Thymus (tissue), 11 donors: Measurements from ENCODE around the gene NHP2. TPM values are rescaled to one million over a fixed set of nuclear protein-coding genes. Genes with fewer than 3 reads are reported as not detected.
"Not testable (repeated sequence)": the region's sequence is repeated elsewhere in the genome, so short reads cannot be mapped to it uniquely, and the experiment has no call there.

Experiments used
- DNase-seq, 9 donors: peaks; one replicate each; pipeline ENCODE4 v3.0.0-alpha.2; 2013; ENCODE audit warnings: low spot score in 9 of 9, low read depth in 6 of 9, missing footprints in 1 of 9
- H3K27ac ChIP-seq, 2 donors: one replicate each; pipeline ENCODE4 v1.5.1; 2013; ENCODE audit warnings: control low read depth in 1 of 2, low read depth in 1 of 2, low read length in 1 of 2, mild to moderate bottlenecking in 1 of 2, moderate library complexity in 1 of 2
- H3K27me3 ChIP-seq, 2 donors: one replicate each; pipeline ENCODE4 v1.5.1; 2013; ENCODE audit warnings: low read length in 1 of 2; ENCODE audit not compliant: control insufficient read depth in 2 of 2, insufficient read depth in 1 of 2
- H3K36me3 ChIP-seq, 2 donors: one replicate each; pipeline ENCODE4 v1.5.1; 2013; ENCODE audit warnings: low read length in 1 of 2, mild to moderate bottlenecking in 1 of 2, moderate library complexity in 1 of 2; ENCODE audit not compliant: control insufficient read depth in 2 of 2, insufficient read depth in 2 of 2
- H3K4me1 ChIP-seq, 2 donors: one replicate each; pipeline ENCODE4 v1.5.1; 2013; ENCODE audit warnings: low read length in 2 of 2; ENCODE audit not compliant: control insufficient read depth in 2 of 2, insufficient read depth in 2 of 2
- H3K4me3 ChIP-seq, 2 donors: one replicate each; pipeline ENCODE4 v1.5.1; 2013; ENCODE audit warnings: low read length in 2 of 2, control low read depth in 1 of 2, mild to moderate bottlenecking in 1 of 2
- H3K9me3 ChIP-seq, 2 donors: one replicate each; pipeline ENCODE4 v1.5.1; 2013; ENCODE audit warnings: low read length in 1 of 2, mild to moderate bottlenecking in 1 of 2; ENCODE audit not compliant: control insufficient read depth in 2 of 2, insufficient read depth in 1 of 2
- WGBS: extraction: QIAGEN DNeasy Blood & Tissue Kit; methylation state at CpG from one replicate; pipeline ENCODE4 v1.1.7; 2013; 5-methylcytosine and 5-hydroxymethylcytosine counted together
- polyA plus RNA-seq: library from polyadenylated mRNA; stranded (reverse); fragments of 200-250 nt; gene quantifications from one replicate; pipeline ENCODE4 v1.2.3, GENCODE V29; 2013
- total RNA-seq: library from RNA; stranded (reverse); fragments of 120-200 nt; gene quantifications from one replicate; pipeline ENCODE4 v1.2.4, GENCODE V29; 2013
- donor health status: healthy.

Gene NHP2
- total and polyA plus RNA-seq, 2 donors: 107 to 131 TPM

DNA sequence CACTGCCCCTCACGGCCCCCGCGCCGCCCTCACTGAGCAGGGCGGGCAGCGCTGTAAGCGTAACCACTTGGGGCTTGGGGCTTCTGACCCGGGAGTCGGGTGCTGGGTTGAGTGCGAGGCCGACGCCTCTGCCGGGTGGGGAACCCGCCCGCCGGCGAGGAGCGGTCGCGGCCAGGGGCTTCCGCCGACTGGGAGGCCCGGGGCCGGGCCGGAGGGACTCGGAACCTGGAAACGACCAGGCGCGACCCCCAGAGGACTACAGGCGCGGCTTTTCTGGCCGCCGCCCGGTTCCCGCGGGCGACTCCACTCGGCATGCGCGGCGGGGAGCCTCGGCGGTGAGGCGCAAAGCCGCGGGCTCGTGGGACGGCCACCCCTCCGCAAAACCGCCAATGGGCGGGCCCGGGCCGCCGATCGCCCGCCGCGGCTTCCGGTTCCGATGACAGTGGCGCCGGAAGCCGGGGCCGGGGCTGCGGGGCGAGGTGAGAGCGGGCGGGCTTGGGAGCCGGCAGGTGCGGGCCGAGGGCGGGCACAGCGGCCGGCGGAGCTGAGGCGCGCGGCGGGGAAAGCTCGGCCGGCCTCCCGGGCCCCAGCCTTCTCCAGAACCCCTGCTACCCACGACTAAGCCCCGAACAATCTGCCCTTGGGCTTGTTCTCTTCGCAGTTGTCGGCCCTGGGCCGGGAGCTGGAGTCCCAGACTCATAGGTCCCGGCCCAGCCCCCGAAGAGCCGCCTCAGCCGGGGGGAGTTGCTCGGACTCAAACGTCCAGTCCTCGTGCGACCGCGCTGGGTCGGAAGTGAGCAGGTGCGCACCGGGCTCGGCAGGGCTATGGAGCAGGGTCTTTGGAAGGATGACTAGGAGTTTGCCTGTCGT is 22.9 kb downstream of the NHP2 start, which contains the start of gene RMND5B:
TSS of gene RMND5B (plus strand) at position 439 of the 870 bp plus-strand sequence. CDS start 7,106 bp downstream, outside the sequence.
- WGBS: under 1% methylated on average over 102 of the region's 102 CpGs
- H3K27ac ChIP-seq: peak within 1 kb of the TSS; percentile 78 to 91
- peaks cover 11 to 16% of the 10 kb centered on the region in 2 donors for H3K36me3 ChIP-seq
- H3K4me1 ChIP-seq: peaks cover 4 to 12% of the 10 kb centered on the region in 2 donors
- peak in 6 of 9 donors; percentile 64 to 87 (median 72) for DNase-seq
- H3K27me3 ChIP-seq: no peaks in the 10 kb centered on the region
- peak within 1 kb of the TSS; percentile 57 to 63 for H3K4me3 ChIP-seq
- H3K9me3 ChIP-seq: no peaks in the 10 kb centered on the region

DNA sequence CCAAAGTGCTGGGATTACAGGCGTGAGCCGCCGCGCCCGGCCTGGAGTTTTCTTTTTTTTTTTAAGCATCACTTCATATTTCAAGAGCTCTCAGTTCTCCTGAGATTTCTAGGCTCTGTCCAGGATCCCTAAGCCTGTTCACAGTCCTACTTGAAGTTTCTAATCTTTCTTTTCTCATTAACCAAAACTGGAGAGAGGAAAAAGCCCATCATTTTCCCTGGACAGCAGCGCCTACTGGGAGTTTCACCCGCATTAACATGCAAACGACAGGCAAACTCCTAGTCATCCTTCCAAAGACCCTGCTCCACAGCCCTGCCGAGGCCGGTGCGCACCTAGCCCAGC is 23.5 kb downstream of the NHP2 start:
- H3K27ac ChIP-seq: peak overlapping the region; percentile 72 to 91
- DNase-seq: peak in 1 of 9 donors; percentile 22

DNA sequence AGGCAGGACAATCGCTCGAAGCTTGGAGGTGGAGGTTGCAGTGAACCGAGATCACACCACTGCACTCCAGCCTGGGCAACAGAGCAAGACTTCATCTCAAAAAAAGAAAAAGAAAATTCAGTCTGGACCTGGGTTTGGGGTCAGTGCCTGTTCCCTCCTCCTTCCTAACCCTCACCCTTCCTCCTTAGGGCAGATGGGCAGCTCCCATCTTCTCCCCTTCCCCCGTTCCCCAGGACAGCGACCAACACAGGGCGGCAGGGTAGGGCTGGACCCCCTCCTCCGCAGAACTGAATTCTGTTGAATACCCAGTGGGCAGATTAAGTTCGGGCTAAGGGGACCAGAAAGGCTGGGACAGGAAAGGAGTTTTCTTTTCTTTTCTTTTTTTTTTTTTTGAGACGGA is 24.4 kb downstream of the NHP2 start:
- Histone ChIP-seq H3K9me3 (no peaks in the 10 kb centered on the region), H3K4me1 (peaks cover 4 to 16% of the 10 kb centered on the region in 2 donors), H3K36me3 (peaks cover 5 to 6% of the 10 kb centered on the region in 2 donors), H3K27ac (no peak overlapping the region), H3K27me3 (no peaks in the 10 kb centered on the region), H3K4me3 (no peak overlapping the region)
- 96% methylated on average over 9 of the region's 9 CpGs for WGBS
- no peak for DNase-seq

More for the DNA sequence above, 23.5 kb downstream of the NHP2 start:
- WGBS: 27% methylated on average over 11 of the region's 11 CpGs
- Histone ChIP-seq H3K36me3 (peaks cover 5 to 13% of the 10 kb centered on the region in 2 donors), H3K4me3 (peak overlapping the region; percentile 55 to 57), H3K4me1 (peaks cover 4 to 12% of the 10 kb centered on the region in 2 donors)
- not testable (repeated sequence) for H3K27me3 ChIP-seq, H3K9me3 ChIP-seq

DNA sequence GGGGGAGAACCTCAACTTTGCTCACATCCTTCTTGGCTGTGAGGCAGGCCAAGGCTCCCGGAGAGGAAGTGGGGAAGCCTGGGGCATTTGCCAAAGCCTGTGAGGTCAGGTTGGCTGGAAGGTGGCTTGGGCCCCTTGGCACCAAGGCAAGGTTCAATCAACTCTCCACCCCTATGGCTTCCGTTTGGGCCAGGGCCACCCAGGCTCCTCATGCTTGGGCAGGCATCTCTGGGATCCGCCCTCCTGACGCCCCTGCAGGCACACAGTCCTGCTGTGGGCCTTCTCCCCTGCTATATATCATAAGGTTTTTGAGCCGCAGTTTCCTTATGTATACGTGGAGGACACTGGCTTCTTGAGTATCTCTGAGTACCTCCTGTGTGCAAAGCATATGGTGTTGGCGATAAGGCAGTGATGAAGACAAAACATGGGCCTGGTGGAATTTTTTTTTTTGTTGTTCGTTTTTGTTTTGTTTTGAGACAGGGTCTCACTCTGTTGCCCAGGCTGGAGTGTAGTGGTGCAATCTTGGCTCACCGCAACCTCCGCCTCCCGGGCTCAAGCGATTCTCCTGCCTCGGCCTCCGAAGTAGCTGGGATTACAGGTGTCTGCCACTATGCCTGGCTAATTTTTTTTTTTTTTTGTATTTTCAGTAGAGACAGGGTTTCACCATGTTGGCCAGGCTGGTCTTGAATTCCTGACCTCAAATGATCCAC is 26.2 kb downstream of the NHP2 start:
- not testable (repeated sequence) for H3K27me3 ChIP-seq, H3K4me3 ChIP-seq, DNase-seq, H3K36me3 ChIP-seq, H3K9me3 ChIP-seq, H3K27ac ChIP-seq
- 80% methylated on average over 14 of the region's 14 CpGs for WGBS
- H3K4me1 ChIP-seq: peaks cover 6 to 24% of the 10 kb centered on the region in 2 donors

DNA sequence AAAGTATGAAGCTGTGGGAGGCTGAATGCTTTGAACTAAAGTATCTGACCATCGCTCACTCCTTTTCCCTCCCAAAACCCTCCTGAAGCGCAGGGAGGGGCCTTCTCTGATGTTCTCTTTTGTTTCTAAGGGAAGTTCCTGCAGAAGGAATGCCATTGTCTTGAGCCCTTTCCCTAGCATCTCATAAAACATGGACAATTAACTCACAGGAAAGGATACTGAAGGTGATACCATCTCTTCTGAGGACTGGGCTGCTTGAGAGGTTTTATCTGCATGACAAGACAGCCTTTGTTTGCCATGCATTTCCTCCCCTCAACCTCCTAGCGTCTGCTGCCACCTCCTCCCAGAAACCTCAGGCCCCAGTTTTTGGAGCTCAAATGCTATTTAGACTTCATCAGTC is 27.1 kb downstream of the NHP2 start:
- WGBS: 69% methylated on average over 3 of the region's 3 CpGs
- H3K4me3 ChIP-seq: no peak overlapping the region
- H3K4me1 ChIP-seq: peaks cover 11 to 30% of the 10 kb centered on the region in 2 donors
- no peaks in the 10 kb centered on the region for H3K36me3 ChIP-seq
- no peak for DNase-seq
- H3K9me3 ChIP-seq: no peaks in the 10 kb centered on the region
- H3K27me3 ChIP-seq: peaks cover 0 to 2% of the 10 kb centered on the region in 2 donors
- H3K27ac ChIP-seq: no peak overlapping the region

DNA sequence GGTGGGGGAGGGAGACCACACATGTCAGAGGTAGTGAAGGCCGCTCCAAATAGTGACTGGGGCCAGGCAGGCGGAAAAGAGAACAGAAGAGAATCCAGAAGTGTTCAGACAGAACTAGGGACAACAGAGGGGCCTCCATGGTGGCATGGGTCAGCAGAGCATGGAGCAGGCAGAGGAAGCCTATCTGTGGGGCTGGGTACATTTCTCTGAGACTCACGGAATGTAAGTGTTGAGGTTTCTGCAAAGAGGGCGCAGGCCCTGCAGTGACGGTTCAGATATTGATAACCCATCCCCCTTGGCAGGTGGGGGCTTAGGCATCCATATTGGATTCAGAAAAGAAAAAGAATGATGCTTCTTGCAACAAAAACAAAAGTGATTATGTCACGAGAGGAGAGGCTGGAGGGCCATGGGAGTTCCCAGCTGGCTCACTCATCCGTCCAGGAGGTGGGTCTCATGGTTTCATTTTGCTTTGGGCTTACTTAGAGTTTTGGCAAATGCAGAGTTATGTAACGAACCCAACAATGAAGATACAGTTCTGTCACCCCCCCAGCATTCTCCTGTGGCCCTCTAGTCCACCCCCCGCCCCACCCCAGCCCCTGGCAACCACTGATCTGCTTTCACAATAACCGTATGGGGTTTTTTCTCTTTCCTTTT is 28.3 kb downstream of the NHP2 start:
- Histone ChIP-seq H3K27me3 (peaks cover 0 to 2% of the 10 kb centered on the region in 2 donors), H3K27ac (no peak overlapping the region), H3K36me3 (no peaks in the 10 kb centered on the region), H3K4me3 (no peak overlapping the region), H3K4me1 (peaks cover 17 to 38% of the 10 kb centered on the region in 2 donors), H3K9me3 (no peaks in the 10 kb centered on the region)
- no peak for DNase-seq
- 94% methylated on average over 10 of the region's 10 CpGs for WGBS

DNA sequence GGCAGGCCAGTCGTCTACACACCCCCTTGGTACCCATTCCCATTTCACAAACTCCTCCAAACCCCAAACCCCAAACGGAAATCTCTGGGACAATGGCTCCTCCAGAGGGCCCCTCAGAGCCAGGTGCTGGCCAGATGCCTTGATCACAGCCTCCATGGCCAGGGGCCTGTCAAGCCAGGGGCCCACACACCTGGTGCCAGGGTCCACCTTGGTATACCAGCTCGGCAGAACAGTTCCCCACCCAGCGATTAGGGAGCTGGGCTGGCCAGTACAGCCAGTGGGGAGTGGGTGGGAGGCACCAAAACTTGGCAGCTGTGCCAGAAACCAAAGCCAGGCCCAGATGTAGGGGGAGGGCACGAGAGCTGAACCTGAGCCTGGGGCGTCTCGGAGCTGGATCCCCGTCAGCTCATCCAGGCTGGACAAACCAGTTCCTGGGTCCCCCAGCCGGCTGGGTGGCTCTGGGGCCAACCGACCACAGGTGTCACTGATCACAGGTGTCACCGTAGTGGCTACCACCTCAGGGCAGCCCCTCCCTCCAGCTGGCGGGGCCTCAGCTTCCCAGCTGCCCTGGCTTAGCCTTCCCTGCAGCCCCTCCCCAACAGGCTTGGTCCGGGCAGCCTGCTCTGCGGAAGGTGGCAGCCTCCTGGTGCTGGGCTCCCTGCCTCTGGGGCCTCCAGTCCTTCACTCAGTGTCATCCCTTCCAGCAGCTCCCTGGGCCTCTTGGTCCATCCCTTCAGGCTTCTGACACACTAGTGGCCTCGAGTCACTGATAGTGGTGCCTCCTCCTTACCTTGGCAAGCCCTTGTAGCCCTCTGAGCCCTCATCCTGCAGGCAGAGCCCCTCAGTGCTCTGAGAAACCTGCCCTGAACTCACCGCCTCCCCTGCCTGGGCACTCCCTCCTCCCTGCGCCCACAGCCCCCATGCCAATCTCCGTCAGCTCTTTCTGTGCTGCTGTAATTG is 29.4 kb downstream of the NHP2 start:
- Histone ChIP-seq H3K4me3 (no peak overlapping the region), H3K9me3 (peaks cover 0 to 3% of the 10 kb centered on the region in 2 donors), H3K36me3 (no peaks in the 10 kb centered on the region), H3K4me1 (peaks cover 17 to 34% of the 10 kb centered on the region in 2 donors), H3K27ac (no peak overlapping the region), H3K27me3 (peaks cover 0 to 5% of the 10 kb centered on the region in 2 donors)
- 95% methylated on average over 18 of the region's 18 CpGs for WGBS
- no peak for DNase-seq
